Measurements from ENCODE around the gene METTL13.
A peak's percentile ranks its signal among the peaks of the same experiment; 100 is the strongest.

The METTL13 gene

DNA sequence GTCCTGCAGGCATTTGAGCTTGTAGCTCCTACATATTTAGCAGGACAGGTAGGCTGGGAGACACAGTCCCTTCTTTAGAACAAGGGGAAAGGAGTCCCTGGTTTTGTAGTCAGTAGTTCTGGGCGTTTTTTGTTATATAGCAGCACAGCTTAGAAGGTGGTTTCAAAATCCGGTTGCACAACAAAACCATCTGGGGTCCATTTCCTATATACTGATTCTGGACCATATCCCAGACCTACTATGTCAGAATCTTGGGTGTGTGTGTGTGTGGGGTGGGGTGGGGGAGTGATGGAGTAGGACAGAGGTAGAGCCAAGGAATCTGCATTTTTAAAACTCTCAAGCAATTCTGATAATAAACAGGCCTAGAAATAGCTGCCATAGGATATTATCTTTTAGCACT is 21.6 kb downstream of the METTL13 start:
- no peak for DNase-seq

DNA sequence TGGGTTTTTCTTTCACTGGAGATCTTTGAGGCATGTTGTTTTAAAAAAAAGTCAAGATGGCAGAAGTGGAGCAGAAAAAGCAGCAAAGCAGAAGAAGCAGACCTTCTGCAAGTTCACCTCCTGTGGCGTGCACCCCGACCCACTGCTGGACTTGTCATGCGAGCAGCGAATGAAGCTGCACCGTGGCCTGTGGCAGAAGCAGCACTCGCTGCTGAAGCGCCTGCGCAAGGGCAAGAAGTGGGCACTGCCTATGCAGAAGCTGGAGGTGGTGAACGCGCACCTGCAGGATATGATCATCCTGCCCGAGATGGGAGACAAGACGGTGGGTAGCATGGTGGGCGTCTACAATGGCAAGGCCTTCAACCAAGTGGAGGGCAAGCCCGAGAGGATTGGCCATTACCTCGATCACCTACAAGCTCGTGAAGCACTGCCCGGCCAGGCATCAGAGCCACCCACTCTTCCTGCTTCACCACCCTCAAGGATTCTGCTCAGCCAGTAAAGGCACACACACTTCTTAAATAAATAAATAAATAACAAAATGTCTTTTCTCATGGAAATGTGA is 22.1 kb downstream of the METTL13 start:
- DNase-seq: no peak

DNA sequence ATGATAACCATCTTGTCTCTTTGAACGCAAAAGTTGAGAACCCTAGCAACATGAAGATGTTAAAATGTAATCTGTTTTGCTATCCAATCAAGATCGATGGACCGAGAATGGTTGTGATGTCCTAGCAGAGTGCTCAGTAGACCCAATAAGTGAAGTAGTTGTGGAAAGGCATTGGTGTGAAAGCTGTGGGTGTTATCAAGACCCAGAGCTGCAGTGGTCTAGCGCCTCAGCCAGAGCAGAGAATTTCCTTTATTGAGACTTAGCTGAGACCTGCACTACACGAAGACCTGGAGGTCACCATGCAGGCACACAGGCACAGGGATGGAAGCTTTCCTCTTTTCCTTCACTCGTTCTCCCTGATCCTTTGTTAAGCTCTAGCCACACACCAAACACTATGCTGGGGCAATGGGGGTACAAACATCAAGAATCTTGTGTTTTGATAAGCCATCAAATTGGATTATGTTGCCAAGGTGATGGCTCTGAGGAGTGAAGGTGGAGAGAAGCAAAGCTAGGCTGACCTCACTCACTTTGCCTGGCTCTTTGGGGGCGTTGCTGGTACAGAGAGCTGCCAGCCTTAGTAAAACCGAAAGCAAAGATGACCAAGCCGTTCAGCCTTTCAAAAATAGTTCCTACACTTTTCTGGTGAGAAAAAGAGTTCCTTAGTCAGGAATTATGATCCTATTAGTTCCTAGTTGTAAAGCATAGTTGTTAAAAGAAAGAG is 24.1 kb downstream of the METTL13 start:
- peak in 1 of 2 donors; percentile 13 for DNase-seq

DNA sequence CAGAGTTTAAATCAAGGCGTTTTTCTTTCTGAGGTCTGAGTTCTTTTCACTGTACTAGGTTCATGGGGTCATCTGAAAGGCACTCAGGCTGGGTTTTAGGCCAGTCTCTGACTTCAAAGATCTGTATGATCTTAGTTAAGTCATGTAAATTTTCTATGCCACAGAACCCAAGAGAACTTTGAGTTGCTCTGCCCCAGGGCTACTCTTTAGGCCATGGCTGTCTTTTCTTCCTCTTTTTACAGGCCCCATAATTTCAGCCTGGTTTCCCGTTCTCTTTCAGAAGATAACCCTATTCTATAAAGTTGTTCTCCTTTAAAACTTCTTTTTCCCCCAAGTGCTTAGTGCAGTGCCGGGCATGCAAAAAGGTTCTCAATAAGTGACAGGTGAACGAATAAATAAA is 26.1 kb downstream of the METTL13 start:
- DNase-seq: no peak

DNA sequence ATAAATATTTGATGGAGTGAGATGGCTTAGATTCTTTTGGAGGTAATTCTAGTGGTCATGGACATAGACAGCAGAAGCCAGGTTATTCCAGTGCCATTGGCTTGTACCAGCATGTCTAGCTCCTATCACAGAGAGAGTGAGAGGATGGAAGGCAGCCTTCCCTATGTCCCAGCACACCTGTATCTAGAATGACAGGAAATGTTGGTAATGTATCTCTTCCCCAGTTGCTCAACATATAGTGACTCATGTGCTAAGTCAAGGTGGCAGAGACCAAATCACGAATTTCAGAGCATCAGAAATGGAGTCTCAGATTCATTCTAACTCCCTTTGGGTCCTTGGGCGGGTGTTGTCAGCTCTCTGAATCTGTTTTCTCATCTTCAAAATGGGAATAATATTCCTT is 28.4 kb downstream of the METTL13 start:
- DNase-seq: no peak

DNA sequence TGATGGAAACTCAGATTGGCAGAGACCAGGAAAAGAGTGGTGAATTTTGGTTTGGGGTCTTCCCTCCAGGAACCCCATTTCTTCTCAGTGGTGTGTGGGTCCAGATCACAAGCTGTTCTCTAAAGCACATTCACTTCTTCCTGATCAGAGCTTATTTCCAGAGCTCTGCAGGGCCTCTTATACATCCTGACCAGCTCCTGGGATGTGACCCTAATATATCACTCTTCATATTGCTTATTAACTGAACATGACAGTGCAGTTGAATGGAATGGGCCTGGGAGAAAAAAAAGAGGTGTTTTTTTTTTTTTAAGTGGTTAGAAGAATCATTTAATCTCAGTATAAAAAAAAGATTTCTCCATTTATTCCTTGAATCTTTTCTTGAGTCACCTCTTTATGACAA is 30.2 kb downstream of the METTL13 start:
- DNase-seq: no peak

DNA sequence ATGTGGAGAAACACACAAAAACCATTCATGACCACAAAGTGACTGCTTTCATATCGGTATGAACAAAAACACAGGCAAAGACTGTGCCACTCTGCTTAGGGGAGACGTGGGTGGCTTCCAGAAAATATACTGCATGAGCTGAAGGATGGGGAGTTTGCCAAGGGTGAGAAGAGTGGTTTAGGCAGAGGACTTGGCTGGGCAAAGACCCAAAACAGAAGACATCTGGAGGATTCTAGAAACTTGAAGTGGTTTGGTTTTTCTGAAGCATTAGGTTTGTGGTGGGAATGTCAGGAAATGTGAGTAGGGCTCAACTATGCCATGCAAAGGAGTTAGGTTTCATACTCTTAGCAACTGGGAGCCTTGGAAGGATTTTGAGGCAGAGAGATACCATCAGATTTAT is 33.2 kb downstream of the METTL13 start:
- DNase-seq: no peak

DNA sequence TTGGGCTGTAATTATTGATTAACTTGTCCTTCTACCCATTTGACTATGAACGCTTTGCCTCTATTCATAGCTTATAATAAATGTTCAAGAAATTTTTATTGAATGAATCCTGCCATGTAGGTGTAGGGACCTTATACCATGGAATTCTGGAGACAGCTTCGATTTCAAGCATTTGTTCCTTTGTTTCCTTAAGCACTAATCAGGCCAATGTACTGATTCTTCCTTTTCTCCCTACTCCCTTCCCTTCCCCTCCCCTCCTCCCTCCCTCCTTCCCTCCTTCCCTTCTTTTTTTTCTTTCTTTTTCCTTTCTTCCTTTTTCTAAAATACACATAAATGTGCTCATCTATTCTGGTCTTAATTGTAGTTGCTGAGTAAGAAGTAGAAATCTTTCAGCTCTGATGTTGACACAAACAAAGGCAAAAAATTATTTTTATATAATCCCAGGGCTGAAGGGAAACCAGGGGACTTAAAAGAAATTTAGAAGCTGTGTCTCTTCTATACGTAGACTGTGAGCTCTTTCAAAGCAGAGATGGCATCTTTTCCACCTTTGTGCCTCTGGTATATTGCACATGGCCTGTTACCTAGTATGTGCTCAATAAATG is 34.9 kb downstream of the METTL13 start:
- DNase-seq: no peak

DNA sequence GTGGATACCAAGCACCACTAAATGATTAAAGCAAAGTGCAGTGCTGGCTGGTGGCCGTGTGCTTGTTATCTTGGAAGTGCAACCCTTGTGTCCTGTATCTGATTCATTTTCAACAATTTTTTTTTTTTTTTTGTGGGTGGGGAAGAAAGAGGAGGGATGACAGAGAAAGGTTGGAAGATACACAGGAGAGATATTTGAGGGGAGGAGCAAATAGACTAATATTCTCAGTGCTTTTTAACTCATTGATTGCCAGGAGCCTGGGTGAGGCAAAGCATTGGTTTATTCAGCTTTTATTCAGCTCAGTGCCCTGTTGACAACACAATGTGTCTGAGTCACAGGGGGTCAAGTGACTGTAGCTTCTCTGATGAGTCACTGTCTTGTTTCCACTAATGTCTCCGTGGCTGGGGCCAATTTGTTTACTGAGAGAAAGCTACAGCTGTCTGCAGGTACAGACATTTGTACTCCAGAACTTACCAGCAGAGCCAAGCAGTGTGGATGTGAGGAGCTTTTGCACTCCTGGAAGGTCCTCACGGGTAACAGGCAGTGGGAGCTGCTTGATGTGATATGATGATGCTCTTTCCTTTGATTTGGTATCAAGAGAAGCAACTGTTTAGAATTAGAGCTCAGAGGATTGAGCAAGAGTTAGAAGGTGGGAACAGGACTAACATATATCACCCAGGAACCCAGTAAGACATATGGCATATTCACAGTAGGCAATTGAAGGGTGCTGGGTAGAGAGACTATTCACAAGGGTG is 36.2 kb downstream of the METTL13 start:
- no peak for DNase-seq

DNA sequence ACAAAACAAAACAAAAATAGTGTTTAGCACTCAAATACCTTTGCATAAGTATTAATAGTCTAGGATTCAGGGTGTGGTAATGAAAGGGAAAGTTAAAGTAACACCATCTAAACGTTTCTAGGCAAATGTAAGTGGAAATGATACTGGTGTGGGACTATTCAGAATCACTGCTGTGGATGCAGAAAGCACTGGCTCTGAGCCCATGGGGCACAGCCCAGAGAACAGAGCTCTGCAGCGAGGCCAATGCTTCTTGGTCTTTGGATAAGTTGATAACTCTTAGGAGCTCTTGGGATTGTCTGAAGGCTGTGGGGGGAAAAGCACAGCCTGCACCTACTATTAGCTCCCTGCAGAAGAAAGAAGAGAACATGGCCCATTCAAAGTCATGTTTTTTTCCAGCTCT is 38.5 kb downstream of the METTL13 start:
- no peak for DNase-seq

DNA sequence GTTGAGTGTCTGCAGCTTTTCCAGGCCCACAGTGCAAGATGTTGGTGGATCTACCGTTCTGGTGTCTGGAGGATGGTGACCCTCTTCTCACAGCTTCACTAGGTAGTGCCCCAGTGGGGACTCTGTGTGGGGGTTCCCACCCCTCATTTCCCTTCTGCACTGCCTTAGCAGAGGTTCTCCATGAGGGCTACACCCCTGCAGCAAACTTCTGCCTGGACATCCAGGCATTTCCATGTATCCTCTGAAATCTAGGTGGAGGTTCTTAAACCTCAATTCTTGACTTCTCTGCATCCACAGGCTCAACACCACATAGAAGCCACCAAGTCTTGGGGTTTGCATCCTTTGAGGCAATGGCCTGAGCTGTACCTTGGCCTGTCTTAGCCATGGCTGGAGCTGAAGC is 45.5 kb downstream of the METTL13 start:
- DNase-seq: no peak

DNA sequence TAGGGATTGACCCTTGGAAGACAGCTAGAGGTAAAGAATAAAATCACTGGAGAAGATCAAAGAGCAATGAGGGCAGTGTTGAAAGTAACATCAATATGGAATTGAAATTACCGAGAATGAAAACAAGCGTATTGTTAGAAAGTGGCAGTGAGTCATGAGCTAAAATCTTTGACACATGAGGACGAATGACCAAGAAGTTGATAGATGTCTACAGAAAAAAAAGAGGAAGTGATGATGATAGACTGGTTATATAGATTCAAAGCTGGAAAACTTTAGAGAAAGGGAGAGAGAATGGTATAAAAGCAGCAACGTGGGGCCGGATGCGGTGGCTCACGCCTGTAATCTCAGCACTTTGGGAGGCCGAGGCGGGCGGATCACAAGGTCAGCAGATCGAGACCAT is 47.3 kb downstream of the METTL13 start:
- DNase-seq: no peak

DNA sequence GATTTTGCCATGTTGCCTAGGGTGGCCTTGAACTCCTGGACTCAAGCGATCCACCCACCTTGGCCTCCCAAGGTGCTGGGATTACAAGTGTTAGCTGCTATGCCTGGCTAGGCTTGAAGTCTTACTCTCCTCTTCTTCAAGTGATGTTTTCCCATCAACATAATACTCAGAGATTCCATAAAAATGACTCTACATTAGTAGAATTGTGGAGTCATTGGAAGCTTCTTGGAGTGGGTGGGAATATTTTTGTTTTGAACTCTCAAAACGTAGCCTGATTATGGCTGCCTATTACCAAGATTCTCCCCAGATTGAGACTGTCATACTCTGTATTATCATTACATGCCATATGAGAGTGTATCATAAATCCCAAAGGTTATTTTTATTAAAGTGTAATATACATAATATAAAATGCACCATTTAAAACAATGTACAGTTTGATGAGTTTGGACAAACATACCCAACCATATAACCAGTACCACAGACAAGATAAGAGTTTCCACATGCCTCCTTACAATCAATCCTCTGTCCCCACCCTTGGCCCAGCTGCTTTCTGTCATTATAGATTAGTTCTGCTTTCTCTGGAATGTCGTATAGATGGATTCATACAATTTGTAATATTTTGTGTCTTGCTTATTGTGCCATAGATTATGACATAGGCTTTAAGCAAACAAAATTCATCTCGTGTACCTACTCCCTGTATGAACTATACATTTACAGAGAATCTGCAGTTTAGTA is 51.8 kb downstream of the METTL13 start:
- DNase-seq: no peak

DNA sequence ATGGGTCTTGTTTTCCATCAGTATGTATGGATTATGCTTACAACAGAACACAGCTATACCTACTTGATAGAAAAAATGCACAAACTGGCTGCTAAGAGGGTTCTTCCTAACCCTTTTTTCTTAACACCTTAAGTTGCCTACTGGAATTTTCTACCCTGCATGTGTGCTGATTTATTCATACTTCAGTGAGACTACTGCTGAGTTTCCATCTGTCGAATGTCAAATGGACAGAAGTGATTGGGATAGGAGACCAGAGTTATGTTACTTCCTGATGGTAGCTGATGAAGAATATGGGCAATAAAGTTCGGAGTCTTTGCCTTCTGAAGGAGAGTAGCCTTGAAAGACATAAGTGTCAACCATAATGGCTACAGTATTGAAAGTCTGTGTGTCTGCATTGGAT is 53.4 kb downstream of the METTL13 start:
- DNase-seq: no peak

DNA sequence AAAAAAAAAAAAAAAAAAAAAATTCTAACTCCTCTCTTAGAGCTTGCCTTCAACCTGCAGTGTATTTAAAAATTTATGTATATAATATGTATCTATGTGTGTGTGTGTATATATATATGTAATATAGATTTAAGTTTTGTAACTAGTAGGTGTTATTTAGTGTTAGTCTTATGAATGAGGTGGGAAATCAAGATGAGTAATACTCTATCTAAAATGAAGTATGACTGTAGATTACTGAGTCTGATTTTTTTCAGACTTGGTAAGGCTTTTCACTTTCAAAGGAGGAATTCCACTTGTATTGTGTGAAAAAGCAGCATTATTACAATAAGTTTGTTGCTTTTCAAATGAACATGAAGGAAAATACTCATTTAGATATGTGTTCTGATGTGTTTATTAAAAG is 54.4 kb downstream of the METTL13 start:
- DNase-seq: no peak

DNA sequence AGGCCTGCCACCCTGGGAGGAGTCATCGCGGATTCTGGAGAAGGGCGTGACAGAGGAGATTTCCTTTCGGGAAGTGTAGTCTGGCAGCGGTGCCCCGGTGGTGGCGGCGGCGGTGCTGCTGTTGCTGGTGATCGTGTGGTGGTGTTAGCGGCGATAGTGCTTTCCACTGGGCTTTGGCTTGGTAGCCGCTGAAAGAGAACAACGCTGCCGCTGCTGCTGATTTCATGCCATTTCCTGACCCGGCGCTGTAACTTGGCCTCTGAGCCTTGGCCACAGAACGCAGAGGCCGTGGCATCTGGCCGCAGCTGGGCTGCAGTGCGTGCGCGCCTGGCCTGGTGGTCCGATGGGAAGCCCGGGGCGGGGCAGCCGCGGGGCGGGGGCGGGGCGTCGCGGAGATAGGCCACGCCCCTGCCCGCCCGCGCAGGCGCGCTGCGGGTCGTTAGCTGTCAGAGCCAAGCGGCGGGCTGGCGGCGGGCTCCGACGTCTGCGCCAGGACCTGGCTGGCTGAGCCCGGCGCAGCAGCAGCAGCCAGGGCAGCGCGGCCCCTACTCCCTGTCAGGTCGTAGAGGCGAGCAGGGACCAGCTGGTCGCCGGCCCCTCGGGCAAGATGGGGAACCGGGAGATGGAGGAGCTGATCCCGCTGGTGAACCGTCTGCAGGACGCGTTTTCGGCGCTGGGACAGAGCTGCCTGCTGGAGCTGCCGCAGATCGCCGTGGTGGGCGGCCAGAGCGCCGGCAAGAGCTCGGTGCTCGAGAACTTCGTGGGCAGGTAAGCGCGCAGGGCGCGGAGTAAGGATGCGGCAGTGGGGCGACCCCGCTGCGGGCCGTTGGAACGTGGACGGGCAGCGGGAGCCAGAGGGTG is 59.8 kb downstream of the METTL13 start, which contains the start of gene DNM3:
Gene DNM3, plus strand, starts transcription at position 449 of the 861 bp plus-strand sequence. Its CDS starts 159 bp downstream, at position 608.
- DNase-seq: peak; percentile 85 to 86

DNA sequence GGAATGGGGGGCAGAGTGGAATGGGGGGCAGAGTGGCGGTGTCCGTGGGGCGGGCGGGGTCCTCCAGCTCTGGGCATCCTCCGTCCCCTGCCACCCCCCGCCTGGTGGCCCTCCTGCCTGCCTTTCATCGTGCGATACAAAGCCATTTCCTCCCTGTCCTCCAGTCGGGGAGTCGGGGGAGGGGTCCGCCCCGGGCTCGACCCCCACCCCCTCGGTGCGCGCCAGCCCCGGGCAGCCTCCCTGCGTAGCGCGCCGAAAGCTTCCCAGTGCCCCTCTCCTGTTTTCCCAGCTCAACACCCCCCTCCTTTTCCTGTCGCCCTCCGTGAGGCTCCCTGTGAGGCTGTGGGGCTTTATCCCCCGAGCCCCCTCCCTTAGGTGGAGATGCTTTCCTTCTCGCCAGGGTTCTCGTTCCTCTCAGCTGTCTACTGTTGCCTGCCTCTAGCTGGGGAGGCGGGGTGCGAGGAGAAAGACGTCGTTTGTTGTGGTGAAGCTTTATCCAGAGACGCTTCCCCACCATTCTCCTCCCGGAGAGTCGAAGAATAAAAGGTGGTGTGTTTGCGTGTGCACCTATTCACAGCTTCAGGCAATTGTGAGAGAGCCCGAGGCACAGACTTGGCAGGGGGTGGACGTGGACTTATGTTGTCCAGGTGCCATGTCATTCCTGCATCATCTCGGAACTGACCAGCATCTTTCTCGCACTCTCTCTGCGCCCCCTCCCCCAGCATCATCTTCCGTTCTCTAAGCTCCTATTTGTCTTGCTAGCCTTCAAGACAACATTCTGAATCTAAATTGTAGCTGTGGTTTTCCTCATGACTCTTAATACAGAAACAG is 60.7 kb downstream of the METTL13 start:
- DNase-seq: peak in 1 of 2 donors; percentile 24

DNA sequence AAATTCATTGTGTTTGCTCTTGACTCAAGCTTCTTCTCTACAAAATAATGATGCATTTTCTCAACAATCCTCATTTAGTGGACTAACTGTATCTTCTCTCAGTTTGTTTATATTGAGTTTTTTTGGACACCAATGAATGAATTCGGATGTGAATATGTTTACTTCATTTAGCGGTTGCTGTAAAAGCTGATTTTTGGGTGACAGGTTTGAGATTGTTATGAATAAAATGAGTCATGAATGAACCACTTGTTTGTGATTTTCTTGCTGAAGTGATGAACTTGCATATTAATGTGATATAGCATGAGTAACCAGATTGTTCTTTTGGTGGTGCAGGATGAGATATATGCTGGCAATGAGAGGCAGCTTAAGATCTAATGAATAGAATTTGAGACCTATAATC is 62.9 kb downstream of the METTL13 start:
- DNase-seq: no peak

DNA sequence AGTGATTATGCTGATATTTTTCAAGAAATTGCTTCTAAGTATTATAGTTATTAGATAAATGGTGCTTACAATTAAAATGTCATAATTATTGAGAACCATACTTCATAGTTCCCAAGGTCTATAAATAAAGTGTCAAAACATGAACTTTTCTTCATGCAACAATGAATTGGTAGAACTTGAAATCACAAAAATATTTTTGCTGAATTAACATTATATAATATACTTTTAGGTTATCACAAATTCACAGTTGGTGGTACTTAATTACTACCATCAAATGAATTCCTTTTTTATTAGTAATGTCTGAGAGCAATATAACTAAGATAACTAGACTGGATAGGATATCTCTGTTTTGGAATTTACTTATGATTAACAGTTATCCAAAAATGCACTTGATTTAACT is 64.5 kb downstream of the METTL13 start:
- DNase-seq: no peak

Data from CD4-positive, alpha-beta T cell treated with Interleukin-1 beta for 1 hour (primary cell).